GM18519 (cell line): Measurements from ENCODE around the gene USP47.

Source experiments
- ATAC-seq: cut with Tn5 transposase; IDR thresholded peaks from one replicate; pipeline ENCODE4 v1.9.1; 2021; ENCODE audit warnings: mild to moderate bottlenecking, moderate library complexity; ENCODE audit not compliant: unreplicated experiment, low FRiP score

Gene USP47

GRCh38 chr11:11989774-11990744, 148.3 kb downstream of the USP47 start:
- ATAC-seq: no peak

DNA sequence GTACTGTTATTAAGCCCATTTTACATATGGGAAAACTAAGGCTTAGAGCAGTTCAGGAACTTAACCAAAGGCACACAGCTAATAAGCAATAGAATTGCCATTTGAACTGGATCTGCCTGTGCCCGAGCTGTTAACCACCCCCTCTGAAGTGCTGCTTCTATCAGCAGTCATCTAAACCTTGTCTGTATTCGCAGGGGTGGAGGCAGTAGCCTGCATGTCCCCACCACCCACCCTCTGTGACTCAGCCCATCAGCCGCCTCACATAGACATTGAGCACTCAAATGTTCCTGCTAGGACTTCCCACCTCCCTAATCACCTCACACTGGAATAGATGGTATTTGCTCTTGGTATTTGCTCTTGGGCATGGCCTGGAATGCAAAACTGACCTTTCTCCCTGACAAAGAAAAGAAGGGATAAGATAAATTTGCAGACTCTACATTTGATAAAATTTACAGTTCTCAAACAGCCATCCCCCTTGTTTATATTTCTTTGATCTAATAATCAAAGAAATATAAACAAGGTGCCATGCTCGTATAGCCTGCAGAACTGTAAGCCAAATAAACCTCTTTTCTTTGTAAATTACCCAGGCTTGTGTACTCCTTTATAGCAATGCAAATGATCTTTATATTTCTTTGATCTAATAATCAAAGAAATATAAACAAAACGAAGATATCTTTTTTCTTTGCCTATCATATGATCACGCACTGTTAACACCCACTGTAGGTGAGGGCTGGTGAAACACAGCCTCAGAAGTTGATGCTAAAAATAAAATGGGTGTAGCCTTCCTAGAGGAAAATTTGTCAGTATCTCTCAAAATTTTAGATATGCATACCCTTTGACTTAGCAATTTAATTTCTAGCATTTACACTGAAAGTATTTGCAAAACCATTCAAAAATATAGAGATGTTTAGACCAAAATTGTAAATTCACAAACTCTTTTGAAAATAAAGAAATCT, 150.8 kb downstream of the USP47 start:
- no peak for ATAC-seq

- ATAC-seq: no peak
These were observed 152.1 kb downstream of the USP47 start for GRCh38 chr11:11993839-11994238.

GRCh38 chr11:11995601-11996000, 153.8 kb downstream of the USP47 start:
- ATAC-seq: no peak

- ATAC-seq: no peak
These were observed 154.7 kb downstream of the USP47 start for GRCh38 chr11:11996321-11997048.

DNA sequence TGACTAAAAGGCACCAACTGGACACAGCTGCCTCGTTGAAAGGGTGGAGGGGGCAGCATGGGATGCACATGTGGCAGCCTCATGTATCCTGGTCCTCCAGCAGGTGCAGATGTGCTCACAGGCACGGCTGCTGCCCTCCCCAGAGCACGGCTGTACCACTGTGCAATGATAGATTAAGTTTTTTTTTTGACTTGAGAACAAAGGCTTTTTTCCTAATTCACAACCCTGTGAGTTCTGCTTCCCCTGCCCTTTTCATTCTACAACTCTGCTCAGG, 155.2 kb downstream of the USP47 start:
- ATAC-seq: no peak

GRCh38 chr11:11998091-11998781, 156.5 kb downstream of the USP47 start:
- ATAC-seq: no peak

- no peak for ATAC-seq
These were observed 159.4 kb downstream of the USP47 start for GRCh38 chr11:12001186-12001585.

DNA sequence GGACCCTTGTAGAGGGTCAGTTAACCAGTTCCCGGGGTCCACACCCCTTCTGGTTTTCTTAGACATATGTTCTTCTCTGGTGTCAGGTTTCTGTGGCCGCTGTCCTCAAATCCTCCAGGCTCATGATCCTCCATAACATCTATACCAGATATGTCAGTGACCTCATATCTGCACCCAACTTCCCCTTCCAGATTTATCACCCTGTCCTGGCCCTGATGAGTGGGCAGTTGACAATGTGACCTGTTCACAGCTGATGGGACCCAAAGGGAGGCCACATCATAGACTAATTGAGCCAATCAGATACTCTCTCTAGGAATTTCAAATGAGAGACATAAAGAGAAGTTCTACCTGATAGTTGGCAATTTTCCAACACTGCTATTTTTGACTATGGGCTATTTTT, 161.6 kb downstream of the USP47 start:
- no peak for ATAC-seq

DNA sequence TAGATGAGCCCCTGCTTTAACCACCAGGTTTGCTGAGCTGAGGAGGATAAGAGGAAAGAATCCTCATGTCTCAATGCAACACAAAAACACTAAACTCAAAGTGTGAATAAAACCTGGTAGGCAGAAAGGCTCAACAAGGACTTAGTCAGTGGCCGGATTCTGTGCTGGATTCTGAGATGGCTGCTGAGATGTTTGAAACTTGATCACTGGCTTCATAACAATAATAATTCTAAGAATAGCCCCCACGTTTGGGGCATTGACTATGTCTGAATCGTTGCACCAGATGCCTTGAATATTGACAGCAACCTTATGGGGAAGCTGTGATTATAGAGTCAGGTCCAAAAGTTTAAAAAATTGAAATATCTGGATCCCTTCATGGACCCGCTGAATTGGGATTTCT, 162.0 kb downstream of the USP47 start:
- ATAC-seq: no peak

GRCh38 chr11:12005061-12005460, 163.3 kb downstream of the USP47 start:
- ATAC-seq: no peak

DNA sequence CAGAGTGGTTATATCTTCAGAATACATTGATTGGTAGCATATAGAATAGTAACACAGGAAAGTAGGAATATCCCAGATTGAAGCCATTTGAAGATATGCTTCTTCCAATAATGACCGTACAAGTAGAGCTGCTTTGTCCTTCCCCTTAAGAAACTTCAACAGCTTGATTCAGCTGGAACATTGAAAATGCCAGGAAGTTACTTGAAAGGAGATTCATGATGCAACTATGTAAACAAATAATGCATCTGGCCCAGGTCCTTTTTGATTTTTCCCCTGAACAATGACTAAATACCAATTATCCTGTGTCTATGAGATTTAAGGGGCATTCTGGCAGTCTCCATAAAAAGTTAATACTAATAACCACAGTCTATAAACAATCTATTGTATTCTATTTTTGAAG, 163.7 kb downstream of the USP47 start:
- ATAC-seq: no peak

- no peak for ATAC-seq
These were observed 164.9 kb downstream of the USP47 start for GRCh38 chr11:12006552-12007229.

DNA sequence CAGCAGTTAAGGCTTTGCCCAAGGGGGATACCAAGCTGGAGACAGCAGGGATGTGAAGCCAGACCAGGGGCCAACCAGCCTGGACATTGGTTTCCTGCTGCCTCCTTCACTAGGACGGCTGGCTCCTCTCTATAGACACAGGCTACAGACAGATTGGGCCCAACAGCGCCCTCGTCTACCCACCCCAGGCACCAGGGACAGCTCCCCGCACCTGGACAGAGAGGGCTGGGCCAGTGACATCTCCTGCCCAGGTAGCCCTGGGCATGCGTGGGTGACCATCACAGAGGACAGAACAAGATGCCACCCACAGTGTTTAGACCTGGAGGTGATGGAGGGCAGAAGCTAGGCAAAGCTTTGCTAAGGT, 165.4 kb downstream of the USP47 start:
- ATAC-seq: no peak

- ATAC-seq: no peak
These were observed 166.3 kb downstream of the USP47 start, which contains the start of gene DKK3 for GRCh38 chr11:12007769-12008737. Gene DKK3, minus strand, starts transcription at chr11:12008626. Its CDS starts 44 bp downstream, at chr11:12008582.
